T-helper 2 cell (primary cell): ENCODE measurements around the gene DEDD.

Experiments used
- DNase-seq, 5 experiments: peaks; one replicate each; pipeline versions ENCODE4 v3.0.0 to v3.0.0-alpha.2; 2012 to 2022
- total RNA-seq, 2 donors: gene quantifications; one replicate each; lab custom pipeline; 2026; lab: John Stamatoyannopoulos, UW

DEDD gene
- 29.0 to 31.5 reads per million in 2 donors for total RNA-seq

GRCh38 chr1:161132410-161133219 lies at the start of gene DEDD:
DEDD (minus strand) TSS chr1:161132667; CDS start chr1:161124462, 8,205 bp downstream.
- DNase-seq = peak; percentile 76 to 98 (median 91)

GRCh38 chr1:161182214-161182613 lies 49.7 kb upstream of the DEDD start:
- peak in 3 of 5 experiments; percentile 37 to 92 (median 39) for DNase-seq

GRCh38 chr1:161180639-161181038 lies 48.2 kb upstream of the DEDD start:
- no peak for DNase-seq

GRCh38 chr1:161179698-161180097 lies 47.2 kb upstream of the DEDD start:
- no peak for DNase-seq

- no peak for DNase-seq
These were observed 45.4 kb upstream of the DEDD start for GRCh38 chr1:161177936-161178244.

GRCh38 chr1:161177112-161177935 lies 44.9 kb upstream of the DEDD start, which contains the start of gene B4GALT3:
B4GALT3 (minus strand) TSS chr1:161177507; CDS start chr1:161176060, 1,447 bp downstream.
- peak; percentile 84 to 95 (median 88) for DNase-seq

GRCh38 chr1:161176468-161177111 lies 44.1 kb upstream of the DEDD start:
- no peak for DNase-seq

GRCh38 chr1:161175771-161176453 lies 43.4 kb upstream of the DEDD start:
- DNase-seq = no peak

- no peak for DNase-seq
These were observed 42.4 kb upstream of the DEDD start for GRCh38 chr1:161174911-161175310.

- DNase-seq = no peak
These were observed 41.2 kb upstream of the DEDD start for GRCh38 chr1:161173711-161174110.

GRCh38 chr1:161172776-161173376 lies 40.4 kb upstream of the DEDD start:
- DNase-seq = no peak

- DNase-seq = no peak
These were observed 39.9 kb upstream of the DEDD start for GRCh38 chr1:161172349-161172748.

GRCh38 chr1:161171696-161172095 lies 39.2 kb upstream of the DEDD start:
- DNase-seq = no peak

- no peak for DNase-seq
These were observed 38.7 kb upstream of the DEDD start for GRCh38 chr1:161171191-161171590.

GRCh38 chr1:161168906-161169305 lies 36.4 kb upstream of the DEDD start:
- DNase-seq = no peak

- no peak for DNase-seq
These were observed 34.4 kb upstream of the DEDD start for GRCh38 chr1:161166669-161167548.

- DNase-seq = peak; percentile 74 to 98 (median 89)
These were observed 33.5 kb upstream of the DEDD start, which contains the start of gene PPOX for GRCh38 chr1:161165742-161166668. PPOX (plus strand) TSS chr1:161166426; CDS start chr1:161166848, 422 bp downstream.

- DNase-seq = no peak
These were observed 32.6 kb upstream of the DEDD start for GRCh38 chr1:161164901-161165610.

GRCh38 chr1:161163793-161164192 lies 31.3 kb upstream of the DEDD start:
- no peak for DNase-seq
